Measurements from ENCODE around the gene DEPDC4. TPM values are rescaled to one million over a fixed set of nuclear protein-coding genes. Genes with fewer than 3 reads are reported as not detected.
"Not testable (repeated sequence)": the region's sequence is repeated elsewhere in the genome, so short reads cannot be mapped to it uniquely, and the experiment has no call there.

DEPDC4 gene
- polyA plus RNA-seq, 3 donors = 5.4 to 6.4 (median 5.7) TPM

GRCh38 chr12:100265732-100266584 lies 921 bp downstream of the DEPDC4 start:
- DNase-seq = no peak

- DNase-seq = not testable (repeated sequence)
Observed at GRCh38 chr12:100265107-100265506, 1.8 kb downstream of the DEPDC4 start.

- no peak for DNase-seq
Observed at GRCh38 chr12:100263131-100263530, 3.7 kb downstream of the DEPDC4 start.

GRCh38 chr12:100258127-100258526 lies 8.8 kb downstream of the DEPDC4 start:
- no peak for DNase-seq

GRCh38 chr12:100254876-100255275 lies 12.0 kb downstream of the DEPDC4 start:
- no peak for DNase-seq

- no peak for DNase-seq
Observed at GRCh38 chr12:100253437-100253836, 13.4 kb downstream of the DEPDC4 start.

GRCh38 chr12:100251917-100252316 lies 15.0 kb downstream of the DEPDC4 start:
- DNase-seq = peak; percentile 60

- DNase-seq = no peak
Observed at GRCh38 chr12:100249941-100250340, 16.9 kb downstream of the DEPDC4 start.

- no peak for DNase-seq
Observed at GRCh38 chr12:100248886-100249285, 18.0 kb downstream of the DEPDC4 start.

- no peak for DNase-seq
Observed at GRCh38 chr12:100247765-100248164, 19.1 kb downstream of the DEPDC4 start.

- DNase-seq = no peak
Observed at GRCh38 chr12:100243137-100243536, 23.7 kb downstream of the DEPDC4 start.

- no peak for DNase-seq
Observed at GRCh38 chr12:100239589-100239988, 27.3 kb downstream of the DEPDC4 start.

- no peak for DNase-seq
Observed at GRCh38 chr12:100238801-100239200, 28.1 kb downstream of the DEPDC4 start.

- DNase-seq = peak; percentile 45
Observed at GRCh38 chr12:100234591-100235304, 32.1 kb downstream of the DEPDC4 start.

GRCh38 chr12:100234166-100234565 lies 32.7 kb downstream of the DEPDC4 start:
- DNase-seq = no peak

- DNase-seq = not testable (repeated sequence)
Observed at GRCh38 chr12:100231873-100232272, 35.0 kb downstream of the DEPDC4 start.

GRCh38 chr12:100229876-100230275 lies 37.0 kb downstream of the DEPDC4 start:
- peak; percentile 15 for DNase-seq

GRCh38 chr12:100229036-100229635 lies 37.7 kb downstream of the DEPDC4 start:
- no peak for DNase-seq

GRCh38 chr12:100225491-100225890 lies 41.4 kb downstream of the DEPDC4 start:
- no peak for DNase-seq

GRCh38 chr12:100222173-100222572 lies 44.7 kb downstream of the DEPDC4 start:
- DNase-seq = not testable (repeated sequence)

GRCh38 chr12:100221523-100221922 lies 45.4 kb downstream of the DEPDC4 start:
- no peak for DNase-seq

- DNase-seq = no peak
Observed at GRCh38 chr12:100219328-100220109, 47.4 kb downstream of the DEPDC4 start.

Measured in renal pelvis (tissue), 4 donors.